ENCODE data around the gene SPAG9. TPM values are rescaled to one million over a fixed set of nuclear protein-coding genes. Genes with fewer than 3 reads are reported as not detected.
A peak's percentile ranks its signal among the peaks of the same experiment; 100 is the strongest.

The SPAG9 gene
- total RNA-seq, 4 donors from 2014 or later, result 139 to 171 (median 143) TPM

DNA sequence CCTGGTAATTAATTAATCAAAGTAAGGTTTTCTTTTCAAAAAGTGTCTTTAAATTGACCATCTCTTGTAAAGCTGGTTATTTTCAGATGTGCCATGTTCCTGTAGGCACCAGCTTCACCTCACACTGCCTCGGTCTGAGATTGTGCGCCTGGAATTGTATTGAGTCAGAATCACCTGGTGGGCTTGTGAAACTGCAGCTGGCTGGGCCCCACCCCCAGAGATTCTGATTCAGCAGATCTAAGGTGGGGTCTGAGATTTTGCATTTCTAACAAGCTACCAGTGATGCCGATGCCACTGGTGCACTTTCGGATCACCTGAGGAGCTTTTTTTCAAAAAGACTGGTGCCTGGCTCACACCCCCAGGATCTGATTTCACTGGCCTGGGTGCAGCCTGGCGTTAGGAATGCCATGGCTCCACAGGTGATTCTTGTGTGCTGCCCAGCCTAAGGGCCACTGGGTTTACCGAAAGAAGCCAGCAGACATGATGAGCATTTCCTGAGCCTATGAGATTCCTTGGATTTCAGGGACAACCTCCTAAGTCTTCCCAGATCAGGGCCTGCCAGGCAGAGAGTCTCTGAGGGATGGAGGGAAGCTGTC is 195.3 kb downstream of the SPAG9 start:
- no peaks in the 10 kb centered on the region for H3K27me3 ChIP-seq
- peak in 1 of 2 donors; percentile 41 for TF ChIP-seq POLR2A (IDR thresholded peaks at IDR 0.05)
- TF ChIP-seq, protein P1, sequence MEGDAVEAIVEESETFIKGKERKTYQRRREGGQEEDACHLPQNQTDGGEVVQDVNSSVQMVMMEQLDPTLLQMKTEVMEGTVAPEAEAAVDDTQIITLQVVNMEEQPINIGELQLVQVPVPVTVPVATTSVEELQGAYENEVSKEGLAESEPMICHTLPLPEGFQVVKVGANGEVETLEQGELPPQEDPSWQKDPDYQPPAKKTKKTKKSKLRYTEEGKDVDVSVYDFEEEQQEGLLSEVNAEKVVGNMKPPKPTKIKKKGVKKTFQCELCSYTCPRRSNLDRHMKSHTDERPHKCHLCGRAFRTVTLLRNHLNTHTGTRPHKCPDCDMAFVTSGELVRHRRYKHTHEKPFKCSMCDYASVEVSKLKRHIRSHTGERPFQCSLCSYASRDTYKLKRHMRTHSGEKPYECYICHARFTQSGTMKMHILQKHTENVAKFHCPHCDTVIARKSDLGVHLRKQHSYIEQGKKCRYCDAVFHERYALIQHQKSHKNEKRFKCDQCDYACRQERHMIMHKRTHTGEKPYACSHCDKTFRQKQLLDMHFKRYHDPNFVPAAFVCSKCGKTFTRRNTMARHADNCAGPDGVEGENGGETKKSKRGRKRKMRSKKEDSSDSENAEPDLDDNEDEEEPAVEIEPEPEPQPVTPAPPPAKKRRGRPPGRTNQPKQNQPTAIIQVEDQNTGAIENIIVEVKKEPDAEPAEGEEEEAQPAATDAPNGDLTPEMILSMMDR (IDR thresholded peaks at IDR 0.05 in 4 of 5, conservative IDR thresholded peaks at IDR 0.05 in 1 of 5), result peak in 1 of 5 experiments; percentile 19
- in situ Hi-C loops (cut with MboI; ENCODE audit: low sequenced_read_pairs in 4 of 4) (no loop called here), intact Hi-C loops (cut with DNase I; ENCODE audit: low total_unique reads) (no loop called here)
- no peaks in the 10 kb centered on the region for H3K9me3 ChIP-seq
- no peak for DNase-seq
- H3K36me3 ChIP-seq, result no peaks in the 10 kb centered on the region
- H3K4me3 ChIP-seq, result no peak overlapping the region
- peaks cover 27% of the 10 kb centered on the region in 2 donors for H3K4me1 ChIP-seq
- peak overlapping the region; percentile 25 to 73 (median 36) for H3K27ac ChIP-seq
- ATAC-seq, result peak; percentile 55 to 70

DNA sequence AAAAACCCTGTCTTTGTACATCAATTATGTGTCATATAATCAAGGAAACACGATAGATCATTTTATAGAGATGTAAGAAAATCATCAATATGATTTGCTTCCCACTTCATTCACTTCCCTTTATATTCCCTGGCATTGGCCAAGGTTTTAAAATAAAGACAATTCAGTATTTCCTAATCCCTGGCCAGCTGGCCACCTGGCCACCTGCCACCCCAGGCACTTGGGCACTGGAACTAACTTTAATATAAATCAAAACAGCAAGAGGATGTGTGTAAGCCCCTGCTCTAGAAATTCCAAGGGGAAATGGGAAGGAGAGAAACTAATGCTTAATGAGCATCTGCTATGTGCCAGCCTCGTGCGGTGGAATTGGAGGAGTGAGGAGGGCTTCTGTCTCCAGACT is 195.9 kb downstream of the SPAG9 start:
- DNase-seq, result no peak
- no peak for ATAC-seq
- Histone ChIP-seq H3K27me3 (no peaks in the 10 kb centered on the region), H3K4me3 (no peak overlapping the region), H3K9me3 (no peaks in the 10 kb centered on the region), H3K36me3 (no peaks in the 10 kb centered on the region), H3K27ac (peak overlapping the region; percentile 25 to 73 (median 36)), H3K4me1 (peaks cover 22 to 25% of the 10 kb centered on the region in 2 donors)
- TF ChIP-seq, protein P1 (IDR thresholded peaks at IDR 0.05 in 4 of 5, conservative IDR thresholded peaks at IDR 0.05 in 1 of 5), result no peak
- TF ChIP-seq POLR2A (IDR thresholded peaks at IDR 0.05), result no peak
- intact Hi-C loops (cut with DNase I; ENCODE audit: low total_unique reads) (no loop called here), in situ Hi-C loops (cut with MboI; ENCODE audit: low sequenced_read_pairs in 4 of 4) (no loop called here)

DNA sequence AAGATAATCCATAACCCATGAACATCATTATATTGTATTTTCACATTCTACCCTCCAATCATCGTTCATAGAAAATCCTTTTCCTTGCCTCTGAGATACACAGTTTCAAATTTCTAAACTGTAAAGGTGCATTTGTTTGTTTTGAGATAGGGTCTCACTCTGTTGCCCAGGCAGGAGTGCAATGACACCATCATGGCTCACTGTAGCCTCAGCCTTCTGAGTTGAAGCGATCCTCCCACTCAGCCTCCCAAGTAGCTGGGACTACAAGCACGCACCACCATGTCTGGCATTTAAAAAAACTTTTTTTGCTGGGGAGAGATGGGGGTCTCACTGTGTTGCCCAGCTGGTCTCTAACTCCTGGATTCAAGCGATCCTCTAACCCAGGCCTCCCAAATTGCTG is 196.4 kb downstream of the SPAG9 start:
- ATAC-seq, result no peak
- Histone ChIP-seq H3K36me3 (no peaks in the 10 kb centered on the region), H3K4me3 (no peak overlapping the region), H3K9me3 (no peaks in the 10 kb centered on the region), H3K27ac (peak overlapping the region in 1 of 4 donors; percentile 73), H3K4me1 (peaks cover 20 to 24% of the 10 kb centered on the region in 2 donors), H3K27me3 (no peaks in the 10 kb centered on the region)
- no peak for TF ChIP-seq POLR2A (IDR thresholded peaks at IDR 0.05)
- intact Hi-C loops (cut with DNase I; ENCODE audit: low total_unique reads) (no loop called here), in situ Hi-C loops (cut with MboI; ENCODE audit: low sequenced_read_pairs in 4 of 4) (no loop called here)
- no peak for DNase-seq

DNA sequence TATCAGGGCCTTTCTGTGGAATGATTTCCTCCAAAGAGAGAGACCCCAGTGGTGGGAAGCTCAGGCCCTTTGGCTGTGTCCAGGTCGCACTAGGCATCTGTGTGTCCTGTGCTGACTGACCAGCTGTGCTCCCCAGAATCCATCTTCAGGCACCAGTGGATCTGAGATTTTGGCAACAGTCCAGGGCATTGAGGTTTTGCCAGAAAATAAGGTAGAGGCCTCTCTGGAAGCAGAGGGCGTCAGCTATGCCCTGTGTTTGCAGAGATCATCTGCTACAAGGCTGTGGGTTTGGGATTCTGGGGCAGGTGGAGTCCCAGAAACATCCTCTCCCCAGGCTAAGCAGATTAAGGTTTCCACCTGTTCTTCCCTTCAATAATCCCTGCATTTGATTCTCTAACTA is 197.1 kb downstream of the SPAG9 start:
- intact Hi-C loops (cut with DNase I; ENCODE audit: low total_unique reads), result no loop called here
- peak overlapping the region in 1 of 4 donors; percentile 23 for H3K27ac ChIP-seq
- peaks cover 20 to 27% of the 10 kb centered on the region in 2 donors for H3K4me1 ChIP-seq

DNA sequence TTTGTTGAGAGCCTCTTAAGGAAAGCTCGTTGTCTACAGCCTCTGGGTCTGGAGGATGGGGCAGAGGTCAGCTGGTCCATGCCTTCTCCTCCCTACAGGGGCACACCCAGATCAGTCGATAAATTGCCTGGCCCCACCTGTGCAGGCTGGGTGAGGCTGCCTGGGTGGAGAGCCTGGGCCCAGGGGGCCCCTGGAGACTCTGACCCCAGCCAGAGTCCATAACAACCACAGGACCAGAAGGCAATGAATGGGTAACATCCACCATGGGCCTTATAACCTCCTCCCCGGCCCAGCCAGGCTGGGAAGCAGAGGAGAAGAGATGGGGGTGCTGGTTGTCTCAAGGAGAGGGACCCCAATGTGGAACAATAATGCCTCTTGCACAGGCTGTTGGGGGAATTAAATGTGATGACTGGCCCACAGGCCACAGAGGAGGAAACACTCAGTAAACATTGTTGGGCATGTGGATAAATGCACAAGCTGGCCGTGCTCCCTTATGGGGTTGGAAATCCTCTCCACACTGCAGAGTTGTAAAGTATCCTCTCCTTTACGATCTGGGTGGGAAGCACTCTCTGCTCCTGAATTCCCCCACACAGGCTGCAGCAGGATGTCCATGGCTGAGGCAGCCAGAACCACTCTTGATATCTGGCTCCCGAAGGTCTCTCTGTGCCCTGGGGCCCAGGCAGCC is 197.8 kb downstream of the SPAG9 start:
- ATAC-seq (no peak), DNase-seq (no peak)
- Histone ChIP-seq H3K4me3 (no peak overlapping the region), H3K27me3 (no peaks in the 10 kb centered on the region), H3K9me3 (no peaks in the 10 kb centered on the region), H3K27ac (no peak overlapping the region), H3K36me3 (no peaks in the 10 kb centered on the region), H3K4me1 (peaks cover 27 to 34% of the 10 kb centered on the region in 2 donors)
- intact Hi-C loops (cut with DNase I; ENCODE audit: low total_unique reads) (no loop called here), in situ Hi-C loops (cut with MboI; ENCODE audit: low sequenced_read_pairs in 4 of 4) (no loop called here)
- TF ChIP-seq, protein P1 (IDR thresholded peaks at IDR 0.05 in 4 of 5, conservative IDR thresholded peaks at IDR 0.05 in 1 of 5), result no peak
- no peak for TF ChIP-seq POLR2A (IDR thresholded peaks at IDR 0.05)

More for the DNA sequence above, 197.1 kb downstream of the SPAG9 start:
- Histone ChIP-seq H3K4me3 (no peak overlapping the region), H3K9me3 (no peaks in the 10 kb centered on the region), H3K36me3 (no peaks in the 10 kb centered on the region), H3K27me3 (no peaks in the 10 kb centered on the region)
- DNase-seq (no peak), ATAC-seq (no peak)
- in situ Hi-C loops (cut with MboI; ENCODE audit: low sequenced_read_pairs in 4 of 4), result no loop called here
- no peak for TF ChIP-seq POLR2A (IDR thresholded peaks at IDR 0.05)
- TF ChIP-seq, protein P1 (IDR thresholded peaks at IDR 0.05 in 4 of 5, conservative IDR thresholded peaks at IDR 0.05 in 1 of 5), result no peak

Data from gastrocnemius medialis (tissue), 4 donors.